HG02840 (cell line): ENCODE data around the gene SLC5A6.

Experiments used
- ATAC-seq: cut with Tn5 transposase; IDR thresholded peaks from one replicate; pipeline ENCODE4 v1.9.1; 2021; ENCODE audit warnings: mild to moderate bottlenecking, moderate library complexity, moderate number of reproducible peaks; ENCODE audit not compliant: unreplicated experiment, low FRiP score

The SLC5A6 gene

GRCh38 chr2:27211943-27212625, at the start of gene SLC5A6, which contains the start of gene ATRAID:
TSS of gene SLC5A6 (minus strand) at chr2:27212268. CDS start at chr2:27207650, 4,618 bp downstream.
TSS of gene ATRAID (plus strand) at chr2:27212041. CDS start at chr2:27212369, 328 bp downstream.
- ATAC-seq: peak; percentile 80

DNA sequence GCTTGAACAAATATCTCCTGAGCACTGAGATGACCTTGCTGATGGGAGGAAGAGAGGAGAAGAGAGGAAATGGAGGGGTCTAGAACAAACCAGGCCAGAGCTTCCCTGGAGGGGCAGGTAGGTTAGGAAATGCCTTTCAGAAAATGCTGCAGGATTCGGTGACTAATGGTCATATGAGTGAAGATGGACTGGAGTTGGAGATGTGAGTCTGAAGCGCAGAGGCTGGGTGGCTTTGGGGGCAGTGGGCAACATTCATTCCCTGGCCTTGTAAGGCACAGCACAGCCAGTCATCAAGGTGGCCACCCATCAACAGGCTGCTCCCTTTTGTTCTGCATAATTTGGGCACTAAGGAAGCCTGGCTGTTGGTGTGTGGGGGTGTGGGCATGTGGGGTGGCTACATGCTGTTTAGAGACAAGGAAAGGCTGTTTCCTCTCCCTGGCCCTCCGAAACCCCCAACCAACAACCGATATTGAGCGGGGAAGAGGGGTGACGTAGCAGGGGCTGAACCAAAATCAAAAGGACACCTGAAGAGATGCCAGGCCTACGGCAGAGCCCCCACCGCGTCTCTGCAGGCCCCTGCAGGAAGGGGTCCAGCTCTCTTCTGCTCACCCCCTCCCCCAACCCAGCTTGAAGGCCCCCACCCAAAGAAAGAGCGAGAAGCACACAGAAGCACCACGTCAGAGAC, 49.3 kb upstream of the SLC5A6 start:
- ATAC-seq: no peak

GRCh38 chr2:27258051-27258450, 46.0 kb upstream of the SLC5A6 start:
- ATAC-seq: no peak

DNA sequence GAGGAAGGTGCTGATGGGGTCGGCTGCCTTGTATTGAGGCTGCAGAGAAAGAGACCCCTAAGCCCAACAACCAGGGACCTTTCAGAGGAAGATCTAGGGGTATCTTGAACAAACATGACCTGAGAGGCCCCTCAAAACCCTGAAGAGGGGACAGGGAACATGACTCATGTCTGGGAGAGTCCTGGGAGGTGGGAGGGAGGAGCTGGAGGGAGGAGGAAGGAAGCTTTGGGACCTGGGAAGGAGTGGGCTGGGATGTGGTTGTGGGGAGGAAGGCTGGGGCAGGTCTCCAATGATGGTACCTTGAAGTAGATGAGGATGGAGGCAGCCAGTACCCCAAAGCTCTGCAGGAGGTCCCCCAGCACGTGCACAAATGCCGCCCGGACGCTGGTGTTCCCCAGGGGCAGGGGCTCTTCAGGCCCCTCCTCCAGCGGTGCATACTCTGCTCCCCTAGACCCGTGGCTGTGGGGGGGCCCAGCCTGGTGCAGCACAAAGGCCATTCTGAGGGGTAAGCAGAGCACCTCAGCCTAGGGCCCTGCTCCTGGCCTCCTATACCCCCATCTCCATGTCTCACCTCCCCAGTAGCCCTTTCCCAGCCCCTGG, 44.9 kb upstream of the SLC5A6 start:
- no peak for ATAC-seq

GRCh38 chr2:27255660-27256059, 43.6 kb upstream of the SLC5A6 start:
- ATAC-seq: no peak

DNA sequence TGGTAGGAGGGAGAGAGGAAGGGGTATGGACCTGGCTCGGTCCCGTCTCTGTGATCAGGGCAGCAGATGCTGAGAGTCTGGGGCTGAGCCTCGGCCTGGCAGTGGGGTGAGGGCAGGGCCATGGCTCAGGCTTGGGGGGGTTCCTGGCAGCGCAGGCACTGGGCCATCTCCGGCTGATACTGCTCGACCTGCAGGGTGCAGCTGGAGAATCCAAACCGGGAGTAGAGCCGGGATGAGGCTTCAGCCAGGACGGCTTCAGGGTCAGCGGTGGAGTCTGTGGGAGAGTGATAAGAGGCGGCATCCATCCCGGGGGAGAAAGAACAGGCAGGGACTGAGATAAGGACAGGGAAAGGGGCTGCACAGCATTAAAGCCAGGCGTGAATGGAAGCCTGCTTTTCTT, 43.1 kb upstream of the SLC5A6 start:
- no peak for ATAC-seq

DNA sequence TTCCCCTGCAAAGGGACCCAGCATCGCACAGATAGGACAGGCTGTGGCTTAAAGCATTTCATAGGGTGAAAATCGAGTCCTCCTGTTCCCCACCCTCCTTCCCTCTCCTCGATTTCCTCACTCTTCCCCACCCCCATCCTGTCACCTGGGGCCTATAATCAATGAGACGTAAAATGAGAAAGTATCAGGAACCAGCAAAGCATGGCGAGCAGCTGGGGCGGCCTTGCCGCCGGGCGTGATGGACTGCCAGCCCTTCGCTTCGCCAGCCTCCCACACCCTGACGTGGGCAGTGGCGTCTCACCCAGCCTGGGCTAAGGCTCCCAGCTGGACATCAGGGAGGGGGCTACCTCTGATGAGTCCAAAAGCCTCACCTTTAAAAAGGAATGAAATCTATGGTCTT, 39.7 kb upstream of the SLC5A6 start:
- ATAC-seq: no peak

DNA sequence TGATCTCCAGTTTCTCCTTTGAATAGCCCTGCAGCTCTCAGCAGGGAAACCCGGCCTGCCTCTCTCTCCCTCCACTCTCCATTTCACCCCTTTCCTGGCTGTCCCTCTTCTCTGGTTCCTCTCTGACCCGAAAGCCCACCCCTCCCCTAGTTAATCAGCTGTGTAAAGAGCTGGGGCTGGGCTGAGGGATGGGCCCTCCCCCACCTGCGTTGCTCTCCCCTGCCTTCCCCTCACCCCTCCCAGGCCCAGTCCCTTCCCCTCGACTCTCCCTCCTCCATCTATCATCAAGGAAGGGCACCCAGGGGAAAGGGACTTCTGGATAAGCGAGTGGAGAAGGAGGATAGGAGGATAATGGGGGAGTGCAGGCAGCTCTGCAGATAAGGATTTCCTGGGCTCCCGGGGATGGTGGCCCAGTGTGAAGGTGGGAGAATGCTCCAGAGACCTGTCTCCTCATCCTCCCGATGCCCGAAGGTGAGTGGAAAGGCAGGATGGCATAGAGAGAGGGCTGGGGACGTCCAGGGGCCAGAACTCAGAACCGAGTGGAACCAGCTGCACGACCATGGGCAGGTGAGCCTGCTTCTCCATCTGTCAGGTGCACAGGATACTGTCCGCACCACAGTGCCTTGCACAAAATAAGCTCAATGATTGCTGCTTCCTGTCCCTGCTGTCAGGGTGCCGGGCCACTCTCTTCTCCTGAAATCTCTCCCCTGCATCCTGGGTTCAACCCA, 38.7 kb upstream of the SLC5A6 start:
- ATAC-seq: no peak

DNA sequence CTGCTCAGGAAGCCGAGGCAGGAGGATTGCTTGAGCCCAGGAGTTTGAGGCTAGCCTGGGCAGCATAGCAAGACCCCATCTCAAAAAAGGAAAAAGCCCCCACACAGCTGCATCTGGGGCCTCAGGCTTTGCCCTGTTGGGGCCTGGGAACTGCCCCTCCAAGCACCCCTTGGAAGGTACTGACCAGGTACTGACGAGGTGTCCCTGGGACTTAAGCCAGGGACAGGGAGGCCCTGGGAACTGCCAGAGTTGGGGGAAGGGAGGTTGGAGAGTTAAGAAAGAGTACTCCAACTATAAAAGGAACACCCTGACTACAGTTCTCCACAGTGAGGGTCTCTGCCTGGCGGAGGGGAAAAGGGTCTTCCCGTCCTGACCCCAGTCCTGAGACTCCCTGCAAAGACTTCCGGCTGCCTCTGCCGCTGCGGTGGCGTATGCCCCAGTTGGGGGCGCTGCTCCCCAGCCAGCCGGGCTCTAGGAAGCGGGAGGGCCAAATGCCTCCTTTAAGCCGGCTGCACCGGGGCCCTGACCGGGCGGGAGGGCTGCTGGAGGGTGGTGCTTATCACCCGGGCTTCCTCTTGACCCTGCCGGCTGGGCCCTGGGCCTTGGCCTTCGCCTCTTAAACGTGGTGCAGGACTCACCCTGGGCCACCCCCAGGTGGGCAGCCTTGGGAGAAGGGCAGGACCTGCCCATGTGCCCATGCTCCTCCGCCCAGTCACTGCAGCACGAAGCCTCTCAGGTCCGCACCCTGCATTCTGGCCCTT, 38.0 kb upstream of the SLC5A6 start:
- ATAC-seq: no peak

GRCh38 chr2:27249159-27249890, 37.3 kb upstream of the SLC5A6 start:
- ATAC-seq: no peak

GRCh38 chr2:27247893-27248292, 35.8 kb upstream of the SLC5A6 start:
- ATAC-seq: no peak

- no peak for ATAC-seq
These were observed 33.6 kb upstream of the SLC5A6 start for GRCh38 chr2:27245626-27246025.

- no peak for ATAC-seq
These were observed 33.0 kb upstream of the SLC5A6 start for GRCh38 chr2:27245116-27245515.

DNA sequence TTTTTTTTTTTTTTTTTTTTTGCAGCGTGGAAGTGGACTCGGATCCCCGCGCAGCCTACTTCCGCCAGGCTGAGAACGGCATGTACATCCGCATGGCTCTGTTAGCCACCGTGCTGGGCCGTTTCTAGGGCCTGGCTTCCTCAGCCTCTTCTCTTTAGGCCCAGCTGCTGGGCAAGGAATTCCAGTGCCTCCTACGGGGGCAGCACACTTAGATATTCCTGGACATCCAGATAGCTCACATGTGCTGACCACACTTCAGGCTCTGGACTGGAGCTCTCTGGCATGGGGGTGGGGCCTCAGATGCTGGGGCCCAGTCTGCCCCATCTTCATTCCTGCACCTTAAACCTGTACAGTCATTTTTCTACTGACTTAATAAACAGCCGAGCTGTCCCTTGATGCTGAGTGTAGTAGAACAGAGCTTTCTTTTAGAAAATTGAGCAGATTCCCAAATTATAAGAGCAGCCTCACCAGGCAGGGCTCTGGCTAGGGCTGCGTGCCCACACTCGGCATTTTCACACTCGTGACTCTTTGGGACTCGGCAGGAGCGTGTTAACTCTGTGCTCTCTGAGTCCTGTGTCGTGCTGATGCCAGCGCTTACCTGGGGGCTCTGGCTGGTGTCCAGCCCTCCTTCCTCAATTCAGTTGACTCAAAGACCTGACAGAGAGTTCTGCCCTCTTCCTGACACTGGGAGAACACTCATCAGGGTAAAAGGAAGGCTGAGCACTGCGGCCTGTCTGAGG, 31.5 kb upstream of the SLC5A6 start:
- ATAC-seq: no peak

- no peak for ATAC-seq
These were observed 30.5 kb upstream of the SLC5A6 start for GRCh38 chr2:27242614-27242951.

- no peak for ATAC-seq
These were observed 29.9 kb upstream of the SLC5A6 start for GRCh38 chr2:27241761-27242613.

DNA sequence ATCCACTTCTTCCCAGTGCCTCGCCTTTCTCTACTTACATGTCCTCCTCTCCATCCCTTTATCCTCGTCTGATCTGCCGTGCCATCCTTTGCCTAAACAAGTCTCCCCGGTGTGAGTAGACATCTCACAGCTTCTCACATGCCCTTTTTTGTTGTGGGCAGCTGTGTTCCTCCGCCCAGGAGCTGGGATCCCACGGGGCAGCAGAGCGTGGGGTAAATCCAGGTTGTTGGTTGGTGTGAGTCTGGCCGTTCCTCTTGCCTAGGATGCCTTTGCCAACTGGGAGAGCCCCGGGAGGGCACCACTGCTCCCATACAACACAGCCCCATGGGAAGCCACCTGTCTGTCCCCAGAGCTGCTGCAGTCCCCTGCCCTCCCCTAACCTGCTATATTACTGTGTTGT, 28.3 kb upstream of the SLC5A6 start:
- no peak for ATAC-seq

GRCh38 chr2:27238976-27239375, 26.9 kb upstream of the SLC5A6 start:
- ATAC-seq: no peak
